NCI-H748 (cell line): ENCODE results near the gene TERB2.
"Not testable (repeated sequence)": the region's sequence is repeated elsewhere in the genome, so short reads cannot be mapped to it uniquely, and the experiment has no call there.

Source experiments
- DNase-seq: peaks from one replicate; lab custom pipeline; 2025; ENCODE audit not compliant: unreplicated experiment; lab: John Stamatoyannopoulos, UW

The TERB2 gene

GRCh38 chr15:45001180-45001579 lies 44.7 kb downstream of the TERB2 start:
- not testable (repeated sequence) for DNase-seq

- not testable (repeated sequence) for DNase-seq
These were observed 47.4 kb downstream of the TERB2 start for GRCh38 chr15:45003731-45004410.

GRCh38 chr15:45004590-45005175 lies 48.2 kb downstream of the TERB2 start:
- DNase-seq: not testable (repeated sequence)

- no peak for DNase-seq
These were observed 52.6 kb downstream of the TERB2 start for GRCh38 chr15:45009046-45009445.

DNA sequence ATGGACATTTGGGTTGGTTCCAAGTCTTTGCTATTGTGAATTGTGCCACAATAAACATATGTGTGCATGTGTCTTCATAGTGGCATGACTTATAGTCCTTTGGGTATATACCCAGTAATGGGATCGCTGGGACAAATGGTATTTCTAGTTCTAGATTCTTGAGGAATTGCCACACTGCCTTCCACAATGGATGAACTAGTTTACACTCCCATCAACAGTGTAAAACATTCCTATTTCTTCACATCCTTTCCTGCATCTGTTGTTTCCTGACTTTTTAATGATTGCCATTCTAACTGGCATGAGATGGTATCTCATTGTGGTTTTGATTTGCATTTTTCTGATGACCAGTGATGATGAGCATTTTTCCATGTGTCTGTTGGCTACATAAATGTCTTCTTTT lies 58.6 kb downstream of the TERB2 start:
- not testable (repeated sequence) for DNase-seq

DNA sequence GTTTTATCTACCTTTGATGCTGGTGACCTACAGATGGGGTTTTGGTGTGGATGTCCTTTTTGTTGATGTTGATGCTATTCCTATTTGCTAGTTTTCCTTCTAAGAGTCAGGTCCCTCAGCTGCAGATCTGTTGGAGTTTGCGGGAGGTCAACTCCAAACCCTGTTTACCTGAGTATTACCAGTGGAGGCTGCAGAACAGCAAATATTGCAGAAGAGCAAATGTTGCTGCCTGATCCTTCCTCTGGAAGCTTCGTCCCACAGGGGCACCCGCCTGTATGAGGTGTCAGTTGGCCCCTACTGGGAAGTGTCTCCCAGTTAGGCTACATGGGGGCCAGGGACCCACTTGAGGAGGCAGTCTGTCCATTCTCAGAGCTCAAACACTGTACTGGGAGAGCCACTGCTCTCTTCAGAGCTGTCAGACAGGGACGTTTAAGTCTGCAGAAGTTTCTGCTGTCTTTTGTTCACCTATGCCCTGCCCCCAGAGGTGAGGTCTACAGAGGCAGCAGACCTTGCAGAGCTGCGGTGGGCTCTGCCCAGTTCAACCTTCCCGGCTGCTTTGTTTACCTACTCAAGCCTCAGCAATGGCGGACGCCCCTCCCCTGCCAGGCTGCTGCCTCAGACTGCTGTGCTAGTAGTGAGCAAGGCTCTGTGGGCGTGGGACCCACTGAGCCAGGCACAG lies 63.9 kb downstream of the TERB2 start:
- not testable (repeated sequence) for DNase-seq

- DNase-seq: not testable (repeated sequence)
These were observed 64.4 kb downstream of the TERB2 start for GRCh38 chr15:45020901-45021259.

DNA sequence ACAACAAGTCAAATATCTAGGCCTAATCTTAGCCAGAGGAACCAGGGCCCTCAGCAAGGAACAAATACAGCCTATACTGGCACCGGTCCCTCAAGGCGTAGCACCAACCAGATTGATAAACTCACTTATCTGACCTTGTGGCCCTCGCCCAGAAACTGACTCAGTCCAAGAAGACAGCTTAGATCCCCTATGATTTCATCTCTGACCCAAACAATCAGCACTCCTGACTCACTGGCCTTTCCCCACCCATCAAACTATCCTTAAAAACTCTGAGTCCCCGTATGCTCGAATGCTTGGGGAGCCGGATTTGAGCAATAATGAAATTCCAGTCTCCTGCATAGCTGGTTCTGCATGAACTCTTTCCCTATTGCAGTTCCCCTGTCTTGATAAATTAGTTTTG lies 64.9 kb downstream of the TERB2 start:
- DNase-seq: no peak

- DNase-seq: peak; percentile 89
These were observed 66.6 kb downstream of the TERB2 start, which contains the start of gene SORD for GRCh38 chr15:45022871-45023658. Gene SORD (plus strand): TSS chr15:45023195. CDS start chr15:45023284, 89 bp downstream.

DNA sequence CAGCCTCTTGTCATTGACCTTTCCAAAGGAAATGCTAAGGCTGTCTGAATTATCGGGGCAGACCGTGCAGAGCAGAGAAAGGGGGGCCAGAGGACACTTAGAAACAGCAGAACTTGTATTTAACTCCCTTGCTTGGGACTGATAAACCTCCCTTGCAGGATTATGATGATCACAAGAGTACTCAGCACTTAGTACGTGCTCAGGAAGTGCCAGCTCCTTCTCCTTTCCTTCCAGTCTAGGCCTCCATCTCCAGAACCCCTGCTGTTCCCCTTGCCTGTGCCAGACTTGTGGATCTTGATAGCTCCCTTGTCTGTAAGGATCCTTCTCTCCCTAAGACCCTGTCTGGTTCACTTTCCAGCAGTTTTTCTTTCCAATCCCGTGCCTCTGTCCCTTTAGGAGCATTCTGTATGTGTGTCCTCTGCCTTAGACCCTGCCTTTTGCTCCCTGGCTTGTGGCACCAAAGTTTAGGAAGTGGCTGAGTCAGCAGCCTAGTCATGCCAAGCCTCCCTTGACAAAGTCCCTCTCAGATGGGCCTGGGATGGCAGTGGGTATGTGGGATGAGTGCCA lies 67.3 kb downstream of the TERB2 start:
- DNase-seq: no peak

GRCh38 chr15:45024649-45025048 lies 68.2 kb downstream of the TERB2 start:
- DNase-seq: not testable (repeated sequence)

- not testable (repeated sequence) for DNase-seq
These were observed 69.1 kb downstream of the TERB2 start for GRCh38 chr15:45025627-45026026.

- no peak for DNase-seq
These were observed 70.2 kb downstream of the TERB2 start for GRCh38 chr15:45026651-45027190.

DNA sequence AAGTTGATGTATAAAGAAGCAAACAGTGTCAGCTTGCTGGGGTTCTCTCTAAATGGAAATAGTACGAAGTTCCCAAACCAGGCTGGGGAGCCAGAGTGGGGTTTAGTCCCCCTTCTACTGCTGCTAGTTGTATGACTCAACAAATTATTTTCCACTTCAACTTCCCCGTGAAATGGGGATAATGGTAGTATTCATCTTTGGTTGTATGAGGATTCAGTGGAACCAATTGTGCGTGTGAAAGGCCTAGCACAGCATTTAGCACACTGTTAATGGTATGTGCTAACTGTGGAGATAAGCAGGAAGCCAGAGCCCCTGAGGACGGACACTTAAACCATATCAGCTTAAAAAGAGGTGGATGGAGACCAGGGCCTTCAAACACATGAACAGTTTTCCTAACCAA lies 70.7 kb downstream of the TERB2 start:
- DNase-seq: no peak
